ENCODE results near the gene SRC. TPM values are rescaled to one million over a fixed set of nuclear protein-coding genes. Genes with fewer than 3 reads are reported as not detected.

Gene SRC
- total RNA-seq, 1 experiment from 2014 or later = 197 TPM

- DNase-seq = peak in 1 of 2 experiments; percentile 39
- Mint-ChIP-seq H3K27me3 (ENCODE audit: insufficient read depth, unreplicated experiment) (no peaks in the 10 kb centered on the region), H3K4me1 (ENCODE audit: low read depth, unreplicated experiment) (peaks cover 21% of the 10 kb centered on the region), H3K27ac (ENCODE audit: unreplicated experiment) (no peak overlapping the region), H3K36me3 (ENCODE audit: insufficient read depth, unreplicated experiment) (peaks cover 38% of the 10 kb centered on the region), H3K4me3 (ENCODE audit: unreplicated experiment) (no peak overlapping the region), H3K9me3 (ENCODE audit: unreplicated experiment) (no peaks in the 10 kb centered on the region)
- ChIA-PET POLR2A (interaction anchor here (0.9 kb wide), 1 partner anchor 63 kb away, joined by 5 read pairs; the partner anchor contains the start of gene MANBAL), CTCF (interaction anchor here (0.8 kb wide), 1 partner anchor 8 kb away, joined by 3 read pairs; no protein-coding TSS in a partner anchor)
- no peaks in the 10 kb centered on the region for H3K9me3 ChIP-seq
- intact Hi-C loops (cut with micrococcal nuclease; ENCODE audit: unreplicated experiment) = no loop called here
- H3K4me3 ChIP-seq (ENCODE audit: low read depth, low read length) = no peak overlapping the region
- BruUV-seq (replicated peaks) = no TSS peak
- H3K27me3 ChIP-seq (replicated peaks; ENCODE audit: control insufficient read depth, insufficient read depth, low read length) = no peaks in the 10 kb centered on the region
- TF ChIP-seq, protein P1, sequence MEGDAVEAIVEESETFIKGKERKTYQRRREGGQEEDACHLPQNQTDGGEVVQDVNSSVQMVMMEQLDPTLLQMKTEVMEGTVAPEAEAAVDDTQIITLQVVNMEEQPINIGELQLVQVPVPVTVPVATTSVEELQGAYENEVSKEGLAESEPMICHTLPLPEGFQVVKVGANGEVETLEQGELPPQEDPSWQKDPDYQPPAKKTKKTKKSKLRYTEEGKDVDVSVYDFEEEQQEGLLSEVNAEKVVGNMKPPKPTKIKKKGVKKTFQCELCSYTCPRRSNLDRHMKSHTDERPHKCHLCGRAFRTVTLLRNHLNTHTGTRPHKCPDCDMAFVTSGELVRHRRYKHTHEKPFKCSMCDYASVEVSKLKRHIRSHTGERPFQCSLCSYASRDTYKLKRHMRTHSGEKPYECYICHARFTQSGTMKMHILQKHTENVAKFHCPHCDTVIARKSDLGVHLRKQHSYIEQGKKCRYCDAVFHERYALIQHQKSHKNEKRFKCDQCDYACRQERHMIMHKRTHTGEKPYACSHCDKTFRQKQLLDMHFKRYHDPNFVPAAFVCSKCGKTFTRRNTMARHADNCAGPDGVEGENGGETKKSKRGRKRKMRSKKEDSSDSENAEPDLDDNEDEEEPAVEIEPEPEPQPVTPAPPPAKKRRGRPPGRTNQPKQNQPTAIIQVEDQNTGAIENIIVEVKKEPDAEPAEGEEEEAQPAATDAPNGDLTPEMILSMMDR (IDR thresholded peaks at IDR 0.05; ENCODE audit: insufficient read depth in 1 of 2, low read depth in 1 of 2, low read length in 1 of 2, severe bottlenecking in 1 of 2, unreplicated experiment in 1 of 2) = no peak
- H3K36me3 ChIP-seq (ENCODE audit: control insufficient read depth, insufficient read depth, low read length) = peaks cover 13% of the 10 kb centered on the region
- peaks cover 19% of the 10 kb centered on the region; the same call in 1 of the 2 replicates for H3K4me1 ChIP-seq
Measured at GRCh38 chr20:37351689-37352607, 6.0 kb downstream of the SRC start.

DNA sequence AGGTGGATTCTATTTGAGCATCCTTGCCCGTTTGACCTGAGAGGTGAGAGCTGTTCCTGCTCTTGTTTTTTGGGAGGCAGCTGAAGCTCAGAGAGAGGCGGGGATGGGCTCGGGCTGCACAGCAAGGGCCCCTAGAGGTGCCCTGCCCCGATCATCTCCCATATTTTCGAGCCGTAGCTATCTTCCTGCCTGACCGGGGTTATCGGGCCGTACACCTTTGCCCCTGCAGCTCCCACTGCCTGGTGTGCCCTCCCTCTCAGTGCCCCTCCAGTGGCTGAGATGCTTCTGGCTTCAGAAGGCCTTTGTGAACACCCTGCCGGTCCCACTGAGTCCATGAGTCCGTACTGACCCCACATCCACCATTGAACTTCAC, 6.7 kb downstream of the SRC start:
- H3K4me1 Mint-ChIP-seq (ENCODE audit: low read depth, unreplicated experiment) = peaks cover 24% of the 10 kb centered on the region

GRCh38 chr20:37353285-37353849, 7.4 kb downstream of the SRC start:
- TF ChIP-seq, protein P1 (IDR thresholded peaks at IDR 0.05; ENCODE audit: insufficient read depth in 1 of 2, low read depth in 1 of 2, low read length in 1 of 2, severe bottlenecking in 1 of 2, unreplicated experiment in 1 of 2) = no peak
- peaks cover 7% of the 10 kb centered on the region for H3K36me3 ChIP-seq (ENCODE audit: control insufficient read depth, insufficient read depth, low read length)
- H3K4me3 Mint-ChIP-seq (ENCODE audit: unreplicated experiment) = no peak overlapping the region
- POLR2A ChIA-PET = no interaction called here
- no peaks in the 10 kb centered on the region for H3K27me3 Mint-ChIP-seq (ENCODE audit: insufficient read depth, unreplicated experiment)
- H3K9me3 ChIP-seq = no peaks in the 10 kb centered on the region
- no peaks in the 10 kb centered on the region for H3K27me3 ChIP-seq (replicated peaks; ENCODE audit: control insufficient read depth, insufficient read depth, low read length)
- no peaks in the 10 kb centered on the region for H3K9me3 Mint-ChIP-seq (ENCODE audit: unreplicated experiment)
- H3K4me3 ChIP-seq (ENCODE audit: low read depth, low read length) = no peak overlapping the region
- peak overlapping the region; percentile 18 for H3K27ac Mint-ChIP-seq (ENCODE audit: unreplicated experiment)
- H3K4me1 ChIP-seq = peaks cover 9% of the 10 kb centered on the region; the same call in 1 of the 2 replicates
- H3K4me1 Mint-ChIP-seq (ENCODE audit: low read depth, unreplicated experiment) = peaks cover 23% of the 10 kb centered on the region
- peak in 1 of 2 experiments; percentile 38 for DNase-seq
- H3K36me3 Mint-ChIP-seq (ENCODE audit: insufficient read depth, unreplicated experiment) = peaks cover 31% of the 10 kb centered on the region
- BruUV-seq (replicated peaks) = no TSS peak
- intact Hi-C loops (cut with micrococcal nuclease; ENCODE audit: unreplicated experiment) = no loop called here
- CTCF ChIA-PET = no interaction called here

More for the DNA sequence above, 6.7 kb downstream of the SRC start:
- no TSS peak for BruUV-seq (replicated peaks)
- peaks cover 36% of the 10 kb centered on the region for H3K36me3 Mint-ChIP-seq (ENCODE audit: insufficient read depth, unreplicated experiment)
- Histone ChIP-seq H3K27me3 (replicated peaks; ENCODE audit: control insufficient read depth, insufficient read depth, low read length) (no peaks in the 10 kb centered on the region), H3K4me1 (peaks cover 12% of the 10 kb centered on the region; the same call in 1 of the 2 replicates), H3K4me3 (ENCODE audit: low read depth, low read length) (no peak overlapping the region), H3K36me3 (ENCODE audit: control insufficient read depth, insufficient read depth, low read length) (peaks cover 10% of the 10 kb centered on the region), H3K9me3 (no peaks in the 10 kb centered on the region)
- no peaks in the 10 kb centered on the region for H3K9me3 Mint-ChIP-seq (ENCODE audit: unreplicated experiment)
- H3K4me3 Mint-ChIP-seq (ENCODE audit: unreplicated experiment) = no peak overlapping the region
- DNase-seq = peak in 1 of 2 experiments; percentile 30
- intact Hi-C loops (cut with micrococcal nuclease; ENCODE audit: unreplicated experiment) = no loop called here
- H3K27ac Mint-ChIP-seq (ENCODE audit: unreplicated experiment) = peak overlapping the region; percentile 18
- POLR2A ChIA-PET = interaction anchor here (0.6 to 0.9 kb wide), 2 partner anchors 63 to 112 kb away, joined by 5 read pairs; partner anchors contain the start of gene MANBAL
- no peaks in the 10 kb centered on the region for H3K27me3 Mint-ChIP-seq (ENCODE audit: insufficient read depth, unreplicated experiment)
- TF ChIP-seq, protein P1 (IDR thresholded peaks at IDR 0.05; ENCODE audit: insufficient read depth in 1 of 2, low read depth in 1 of 2, low read length in 1 of 2, severe bottlenecking in 1 of 2, unreplicated experiment in 1 of 2) = no peak
- CTCF ChIA-PET = no interaction called here

All from Caco-2 (cell line).